ENCODE results near the gene PRTG.

GRCh38 chr15:55687792-55688191 is 55.2 kb downstream of the PRTG start:
- TF ChIP-seq CTCF (IDR thresholded peaks at IDR 0.05) = no peak
- TF ChIP-seq POLR2A (IDR thresholded peaks at IDR 0.05) = no peak
